Type B pancreatic cell (in vitro differentiated cells): Measurements from ENCODE around the gene CMSS1. TPM values are rescaled to one million over a fixed set of nuclear protein-coding genes. Genes with fewer than 3 reads are reported as not detected.
A peak's percentile ranks its signal among the peaks of the same experiment; 100 is the strongest.

ENCODE experiments used
- DNase-seq: peaks from one replicate; pipeline ENCODE4 v3.0.0; 2021; ENCODE audit warnings: mixed read lengths; ENCODE audit not compliant: unreplicated experiment; ENCODE audit errors: extremely low spot score
- H3K27ac Mint-ChIP-seq: 2 replicates; pipeline ENCODE4 v1.8.0; 2021; ENCODE audit warnings: mild to moderate bottlenecking, mixed read lengths
- H3K27me3 Mint-ChIP-seq: 2 replicates; pipeline ENCODE4 v1.8.0; 2021; ENCODE audit warnings: mixed read lengths
- H3K36me3 Mint-ChIP-seq: 2 replicates; pipeline ENCODE4 v1.8.0; 2021; ENCODE audit warnings: mixed read lengths
- H3K4me1 Mint-ChIP-seq: one replicate; pipeline ENCODE4 v1.8.0; 2021; ENCODE audit warnings: mixed read lengths; ENCODE audit not compliant: unreplicated experiment
- H3K4me3 Mint-ChIP-seq: 2 replicates; pipeline ENCODE4 v1.8.0; 2021; ENCODE audit warnings: mild to moderate bottlenecking, mixed read lengths
- H3K9me3 Mint-ChIP-seq: 2 replicates; pipeline ENCODE4 v1.8.0; 2021; ENCODE audit warnings: mixed read lengths
- total RNA-seq: library from RNA; stranded (reverse); gene quantifications from 2 replicates; pipeline ENCODE4 v1.2.1, GENCODE V29; 2021; ENCODE audit warnings: low replicate concordance
- TF ChIP-seq, protein P1 (sequence below): fragments of 200-600 bp; sonication (generic); conservative IDR thresholded peaks from 2 replicates; pipeline ENCODE4 v1.5.0; 2021; ENCODE audit warnings: antibody characterized with exemption, mild to moderate bottlenecking

Gene CMSS1
- total RNA-seq, 1 donor from 2014 or later, result 34.1 TPM

DNA sequence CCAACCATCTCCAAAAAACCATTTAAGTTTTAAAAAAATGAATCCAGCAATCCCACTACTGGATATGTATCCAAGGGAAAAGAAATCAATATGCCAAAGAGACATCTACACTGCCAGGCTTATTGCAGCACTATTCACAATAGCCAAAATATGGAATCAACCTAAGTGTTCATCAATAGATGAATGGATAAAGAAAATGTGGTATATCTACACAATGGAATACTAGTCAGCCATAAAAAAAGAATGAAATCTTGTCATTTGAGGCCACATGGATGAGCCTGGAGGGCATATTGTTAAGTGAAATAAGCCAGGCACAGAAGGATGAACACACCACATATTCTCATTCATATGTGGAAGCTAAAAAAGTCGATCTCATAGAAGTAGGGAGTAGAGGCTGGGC lies 160.6 kb downstream of the CMSS1 start:
- TF ChIP-seq, protein P1, sequence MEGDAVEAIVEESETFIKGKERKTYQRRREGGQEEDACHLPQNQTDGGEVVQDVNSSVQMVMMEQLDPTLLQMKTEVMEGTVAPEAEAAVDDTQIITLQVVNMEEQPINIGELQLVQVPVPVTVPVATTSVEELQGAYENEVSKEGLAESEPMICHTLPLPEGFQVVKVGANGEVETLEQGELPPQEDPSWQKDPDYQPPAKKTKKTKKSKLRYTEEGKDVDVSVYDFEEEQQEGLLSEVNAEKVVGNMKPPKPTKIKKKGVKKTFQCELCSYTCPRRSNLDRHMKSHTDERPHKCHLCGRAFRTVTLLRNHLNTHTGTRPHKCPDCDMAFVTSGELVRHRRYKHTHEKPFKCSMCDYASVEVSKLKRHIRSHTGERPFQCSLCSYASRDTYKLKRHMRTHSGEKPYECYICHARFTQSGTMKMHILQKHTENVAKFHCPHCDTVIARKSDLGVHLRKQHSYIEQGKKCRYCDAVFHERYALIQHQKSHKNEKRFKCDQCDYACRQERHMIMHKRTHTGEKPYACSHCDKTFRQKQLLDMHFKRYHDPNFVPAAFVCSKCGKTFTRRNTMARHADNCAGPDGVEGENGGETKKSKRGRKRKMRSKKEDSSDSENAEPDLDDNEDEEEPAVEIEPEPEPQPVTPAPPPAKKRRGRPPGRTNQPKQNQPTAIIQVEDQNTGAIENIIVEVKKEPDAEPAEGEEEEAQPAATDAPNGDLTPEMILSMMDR, result no peak
- Mint-ChIP-seq H3K27me3 (no peaks in the 10 kb centered on the region), H3K36me3 (no peaks in the 10 kb centered on the region), H3K4me1 (peaks cover 4% of the 10 kb centered on the region), H3K9me3 (peaks cover 4% of the 10 kb centered on the region), H3K27ac (no peak overlapping the region), H3K4me3 (no peak overlapping the region)
- DNase-seq, result no peak

DNA sequence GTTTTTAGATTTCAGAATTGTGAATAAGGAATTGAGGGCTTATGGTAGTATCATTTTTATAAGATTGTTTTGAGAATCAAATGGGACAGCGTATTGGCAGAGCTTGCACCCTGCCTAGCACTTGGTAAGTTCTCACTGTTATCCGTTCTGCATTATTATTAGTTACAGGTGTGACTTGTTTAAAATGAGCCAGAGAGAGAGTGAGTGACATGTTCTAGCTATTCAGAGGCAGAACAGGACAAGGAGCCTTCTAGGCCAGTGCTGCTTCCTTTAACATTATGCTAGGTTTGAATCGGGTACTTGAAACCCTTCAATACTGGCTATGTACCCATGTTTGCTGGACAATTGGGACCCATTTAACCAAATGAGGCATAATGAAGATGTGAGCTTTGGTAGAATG lies 162.9 kb downstream of the CMSS1 start:
- no peaks in the 10 kb centered on the region for H3K36me3 Mint-ChIP-seq
- no peak overlapping the region for H3K4me3 Mint-ChIP-seq
- H3K4me1 Mint-ChIP-seq, result peaks cover 8% of the 10 kb centered on the region
- TF ChIP-seq, protein P1, result no peak
- peaks cover 8% of the 10 kb centered on the region for H3K9me3 Mint-ChIP-seq
- no peak for DNase-seq
- no peak overlapping the region for H3K27ac Mint-ChIP-seq
- no peaks in the 10 kb centered on the region for H3K27me3 Mint-ChIP-seq

DNA sequence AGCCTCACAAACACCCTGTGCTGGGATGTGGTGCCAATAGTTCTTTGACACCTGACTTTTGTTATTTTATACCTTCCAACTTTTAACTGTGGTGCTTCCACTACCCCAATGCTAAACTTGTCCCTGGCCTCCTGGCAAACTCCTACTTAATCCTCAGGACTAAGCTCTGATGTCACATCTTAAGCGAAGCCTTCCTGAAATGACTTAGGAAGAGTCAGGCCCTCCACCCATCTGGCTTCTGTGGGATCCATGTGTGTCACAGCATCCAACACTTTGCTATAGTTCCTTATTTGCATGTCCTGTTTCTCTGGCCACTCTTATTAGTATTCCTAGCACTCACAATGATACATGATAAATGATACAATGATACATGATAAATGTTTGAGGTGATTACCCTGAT lies 163.5 kb downstream of the CMSS1 start:
- Mint-ChIP-seq H3K27me3 (no peaks in the 10 kb centered on the region), H3K36me3 (no peaks in the 10 kb centered on the region), H3K4me1 (peaks cover 8% of the 10 kb centered on the region), H3K9me3 (peaks cover 8% of the 10 kb centered on the region), H3K27ac (no peak overlapping the region), H3K4me3 (no peak overlapping the region)
- DNase-seq, result no peak
- TF ChIP-seq, protein P1, result no peak

DNA sequence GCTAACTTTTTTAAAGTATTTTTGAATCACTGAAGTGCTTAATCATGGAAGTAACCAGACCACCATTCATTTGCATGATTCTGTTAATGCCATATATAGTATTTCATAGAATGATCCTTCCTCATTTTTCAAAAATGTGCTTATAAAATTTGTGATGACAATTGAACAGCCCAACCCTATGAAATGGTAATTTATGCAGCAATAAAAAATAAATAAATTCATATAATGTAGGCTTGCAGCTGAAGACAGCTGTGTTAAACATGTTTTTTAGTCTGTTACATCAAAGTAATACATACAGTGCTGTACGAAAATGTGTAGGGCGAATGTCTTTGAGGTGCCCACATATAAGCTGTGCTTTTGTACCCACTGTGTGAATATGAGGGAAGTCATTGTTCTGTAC lies 165.0 kb downstream of the CMSS1 start:
- no peaks in the 10 kb centered on the region for H3K36me3 Mint-ChIP-seq
- peaks cover 4% of the 10 kb centered on the region for H3K9me3 Mint-ChIP-seq
- H3K27me3 Mint-ChIP-seq, result no peaks in the 10 kb centered on the region
- DNase-seq, result no peak
- no peak overlapping the region for H3K27ac Mint-ChIP-seq
- H3K4me1 Mint-ChIP-seq, result peaks cover 8% of the 10 kb centered on the region
- TF ChIP-seq, protein P1, result no peak
- no peak overlapping the region for H3K4me3 Mint-ChIP-seq

DNA sequence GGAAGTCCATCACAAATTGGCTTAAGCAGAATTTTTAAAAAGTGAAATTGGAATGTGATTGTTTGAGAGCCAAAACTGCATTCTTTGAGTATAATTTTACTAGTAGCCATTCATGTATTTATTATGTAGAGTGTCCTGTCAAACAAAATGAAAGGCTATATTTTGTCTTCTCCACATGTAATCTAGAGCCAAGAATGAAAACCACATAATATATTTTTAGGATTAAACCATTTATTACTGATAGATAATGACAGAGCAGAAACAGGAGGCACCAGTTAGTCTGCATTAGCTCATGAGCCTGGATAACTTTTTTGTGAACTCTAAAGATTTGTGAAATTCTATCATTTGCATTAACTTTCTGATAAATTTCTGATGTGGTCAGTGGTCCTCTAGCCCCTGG lies 166.5 kb downstream of the CMSS1 start:
- H3K27me3 Mint-ChIP-seq, result no peaks in the 10 kb centered on the region
- DNase-seq, result no peak
- H3K4me1 Mint-ChIP-seq, result peaks cover 8% of the 10 kb centered on the region
- H3K4me3 Mint-ChIP-seq, result no peak overlapping the region
- H3K27ac Mint-ChIP-seq, result peak overlapping the region; percentile 67
- no peaks in the 10 kb centered on the region for H3K36me3 Mint-ChIP-seq
- H3K9me3 Mint-ChIP-seq, result peaks cover 4% of the 10 kb centered on the region
- TF ChIP-seq, protein P1, result no peak

DNA sequence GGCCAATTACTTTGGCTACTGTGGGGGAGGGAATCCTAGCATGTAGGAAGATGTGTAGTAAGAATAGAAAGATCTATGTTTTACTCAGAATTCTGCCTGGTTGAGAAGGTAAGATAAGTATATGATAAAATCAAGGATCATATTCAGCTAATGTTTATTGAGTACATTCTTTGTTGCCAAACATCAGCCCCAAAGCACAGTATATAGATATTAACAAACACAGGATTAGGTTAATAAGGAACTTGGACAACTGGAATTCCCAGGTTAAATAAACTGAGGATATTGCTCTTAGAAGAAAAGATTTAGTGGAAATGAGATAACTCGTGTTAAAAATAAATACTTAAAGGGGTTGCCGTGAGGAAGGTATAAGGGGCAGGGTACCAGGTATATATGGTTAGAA lies 167.0 kb downstream of the CMSS1 start:
- H3K4me1 Mint-ChIP-seq, result peaks cover 8% of the 10 kb centered on the region
- no peaks in the 10 kb centered on the region for H3K36me3 Mint-ChIP-seq
- peak overlapping the region; percentile 67 for H3K27ac Mint-ChIP-seq
- TF ChIP-seq, protein P1, result no peak
- no peaks in the 10 kb centered on the region for H3K27me3 Mint-ChIP-seq
- H3K4me3 Mint-ChIP-seq, result no peak overlapping the region
- peaks cover 4% of the 10 kb centered on the region for H3K9me3 Mint-ChIP-seq
- no peak for DNase-seq
